GM18517 (cell line): ENCODE measurements around the gene CREBBP.

ENCODE experiments used
- ATAC-seq: cut with Tn5 transposase; IDR thresholded peaks from one replicate; pipeline ENCODE4 v1.9.1; 2021; ENCODE audit warnings: mild to moderate bottlenecking, moderate library complexity; ENCODE audit not compliant: unreplicated experiment

CREBBP gene

GRCh38 chr16:3879887-3880564, 487 bp downstream of the CREBBP start:
- ATAC-seq, result no peak

GRCh38 chr16:3879258-3879886, 1.1 kb downstream of the CREBBP start:
- ATAC-seq, result no peak

DNA sequence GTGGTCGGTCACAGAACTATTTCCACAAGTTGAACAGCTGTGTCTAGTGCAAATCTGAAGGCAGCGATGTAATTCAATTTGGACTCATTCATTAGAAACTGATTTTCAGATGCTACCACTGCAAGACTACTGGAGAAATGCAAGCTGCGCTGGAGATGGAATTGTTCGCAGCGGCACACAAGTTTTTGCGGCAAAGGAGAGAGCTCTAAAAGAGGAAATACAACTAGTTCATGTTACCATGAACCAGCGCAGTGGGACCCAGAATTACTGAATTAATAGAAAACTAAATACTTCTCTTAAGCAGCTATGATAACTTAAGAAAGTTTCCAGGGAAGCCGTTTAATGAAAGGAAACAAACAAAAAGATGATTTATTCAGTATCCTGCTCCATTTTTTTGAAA, 1.9 kb downstream of the CREBBP start:
- ATAC-seq, result no peak

DNA sequence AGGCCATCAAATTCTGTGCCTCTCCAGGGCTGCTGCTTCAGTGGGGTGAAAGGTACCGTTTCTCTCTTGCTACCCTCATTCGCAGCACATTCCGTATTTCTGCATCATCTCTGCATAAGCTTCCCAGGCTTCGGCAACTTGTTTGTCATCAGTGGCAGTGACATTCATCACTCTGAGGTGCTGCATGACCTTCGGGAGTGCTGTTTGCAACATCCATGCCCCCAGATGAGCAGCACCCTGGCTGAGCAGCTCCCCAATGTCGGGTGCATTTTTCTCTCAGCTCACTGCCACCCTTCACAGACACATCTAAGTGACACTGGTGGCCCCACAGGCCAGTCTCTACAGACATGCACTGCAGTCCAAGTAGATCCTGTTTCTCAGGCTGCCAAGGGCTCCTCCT, 3.8 kb downstream of the CREBBP start:
- no peak for ATAC-seq

GRCh38 chr16:3876160-3876559, 4.4 kb downstream of the CREBBP start:
- ATAC-seq, result no peak

DNA sequence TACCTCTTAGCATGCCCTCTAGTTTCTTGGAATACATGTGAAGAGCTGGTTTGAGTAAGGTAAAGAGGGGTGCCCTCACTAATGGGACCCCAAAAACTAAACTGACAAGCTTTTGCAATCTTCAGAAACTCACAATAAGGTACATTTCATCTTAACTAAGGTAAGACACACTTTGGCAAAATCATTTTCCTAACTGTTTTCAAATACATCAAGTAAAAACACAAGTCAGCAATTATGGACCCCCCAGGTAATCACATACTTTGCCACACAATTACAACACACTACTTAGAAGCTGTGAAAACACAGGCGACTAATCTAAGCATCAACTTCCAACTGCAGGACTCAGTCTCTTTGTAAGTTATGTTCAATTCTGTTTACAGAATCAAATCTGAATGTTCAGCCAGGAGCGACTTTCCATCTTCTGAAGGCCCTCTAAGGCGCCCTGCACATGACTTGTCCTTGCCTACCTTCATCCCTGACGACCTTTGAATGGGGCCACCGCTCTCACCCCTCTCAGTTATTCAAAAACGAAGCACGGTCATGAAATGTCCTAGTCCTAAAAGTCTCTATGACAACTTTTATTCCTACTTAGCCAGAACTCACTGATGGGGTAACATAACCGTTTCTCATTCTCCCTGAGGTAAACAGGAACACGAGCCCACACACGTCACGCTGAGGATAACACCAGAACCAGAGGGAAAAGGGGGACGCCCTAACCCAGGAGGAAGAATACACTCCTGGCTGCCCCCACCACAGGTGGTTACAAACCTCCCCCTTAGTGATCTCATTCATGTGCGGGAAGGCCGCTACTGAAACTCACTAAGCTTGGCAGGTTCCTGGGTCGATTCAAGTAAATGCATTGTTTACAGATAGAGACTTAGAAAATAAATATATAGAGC, 5.5 kb downstream of the CREBBP start:
- ATAC-seq, result no peak

DNA sequence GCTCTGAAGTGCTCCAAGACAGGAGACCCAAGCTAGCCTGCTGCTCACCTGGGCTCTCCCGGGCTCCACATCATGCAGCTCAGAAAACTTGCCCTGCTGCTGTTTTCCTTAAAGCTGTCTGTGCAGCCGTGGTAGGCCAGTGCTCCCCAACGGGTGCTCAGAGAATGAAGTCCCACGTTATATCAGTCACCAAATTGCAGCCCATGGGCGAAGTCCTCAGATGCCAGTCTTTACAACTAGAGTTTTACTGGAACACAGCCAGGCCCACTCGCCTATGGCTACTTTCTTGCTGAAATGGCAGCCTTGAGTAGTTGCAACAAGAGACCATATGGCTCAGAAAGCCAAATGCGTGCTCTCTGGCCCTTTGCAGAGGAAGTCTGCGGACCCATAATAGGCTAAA, 6.3 kb downstream of the CREBBP start:
- no peak for ATAC-seq

DNA sequence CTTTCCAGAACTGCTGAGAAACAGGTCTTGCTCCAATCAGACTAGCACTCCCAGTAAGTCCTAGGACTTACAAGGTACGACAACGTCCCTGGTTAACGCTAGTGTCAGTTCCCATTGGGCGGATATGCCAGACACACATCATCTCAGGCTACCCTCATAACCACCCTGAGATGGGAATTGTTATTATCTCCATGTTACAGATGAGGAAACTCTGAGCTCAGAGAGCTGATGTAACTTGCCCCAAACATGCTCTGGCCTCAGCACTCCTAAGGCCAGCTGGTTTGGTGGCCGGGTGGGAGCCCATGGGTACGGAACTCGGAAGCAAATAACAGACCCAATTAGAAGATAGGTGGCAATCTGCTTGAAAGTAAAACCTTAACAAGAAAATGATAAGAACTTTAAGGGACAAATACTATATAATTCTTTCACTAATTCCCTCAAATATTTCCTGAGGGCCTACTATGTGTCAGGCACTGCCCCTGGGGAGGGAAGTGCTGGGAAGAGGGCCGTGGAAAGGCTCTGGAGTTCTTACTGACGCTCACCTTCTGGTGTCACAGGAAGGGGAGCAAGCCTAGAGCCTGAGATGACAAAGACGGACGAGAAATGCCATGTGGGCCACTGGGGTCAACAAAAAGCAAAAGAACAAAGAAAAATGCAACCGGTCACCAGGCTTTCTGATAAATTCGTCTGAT, 6.9 kb downstream of the CREBBP start:
- ATAC-seq, result no peak

GRCh38 chr16:3872216-3872895, 8.2 kb downstream of the CREBBP start:
- no peak for ATAC-seq

DNA sequence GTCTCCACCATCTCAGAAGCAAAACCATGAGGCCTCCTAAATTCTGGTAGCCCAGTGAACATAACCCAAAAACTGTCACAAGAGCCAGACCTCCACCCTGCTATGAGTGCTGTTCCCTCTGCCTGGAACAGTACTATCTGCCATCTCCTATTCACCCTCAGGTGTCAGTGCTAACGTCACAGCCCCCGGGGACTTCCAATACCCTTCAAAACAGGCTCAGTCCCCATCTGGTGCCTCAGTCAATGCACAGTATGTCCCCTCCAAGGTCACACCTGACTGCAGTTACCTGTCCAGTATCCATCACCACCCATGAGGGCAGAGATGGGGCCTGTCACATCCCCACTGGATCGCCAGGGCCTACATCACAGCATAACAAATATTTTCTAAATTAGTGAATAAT, 11.5 kb downstream of the CREBBP start:
- no peak for ATAC-seq

- no peak for ATAC-seq
Observed at GRCh38 chr16:3868556-3868955, 12.0 kb downstream of the CREBBP start.

- no peak for ATAC-seq
Observed at GRCh38 chr16:3866703-3867431, 13.6 kb downstream of the CREBBP start.

DNA sequence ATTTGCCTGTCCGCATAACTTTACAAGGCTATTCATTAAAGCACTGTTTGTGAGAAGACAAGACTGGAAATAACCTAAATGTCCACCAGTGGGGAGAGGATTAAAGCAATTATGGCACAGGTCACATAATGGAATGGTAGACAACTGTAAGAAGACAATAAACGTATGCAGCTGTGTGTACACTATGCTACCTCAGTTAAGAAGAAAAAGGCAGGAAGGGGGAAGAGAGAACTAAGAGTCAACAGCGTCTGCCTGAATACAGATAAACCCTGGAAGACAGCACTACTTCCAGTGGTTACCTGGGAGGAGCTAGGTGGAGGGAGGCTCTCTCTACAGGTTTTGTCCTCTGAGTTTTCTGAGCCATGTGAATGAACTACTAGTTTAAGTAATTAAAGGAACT, 15.3 kb downstream of the CREBBP start:
- ATAC-seq, result no peak

DNA sequence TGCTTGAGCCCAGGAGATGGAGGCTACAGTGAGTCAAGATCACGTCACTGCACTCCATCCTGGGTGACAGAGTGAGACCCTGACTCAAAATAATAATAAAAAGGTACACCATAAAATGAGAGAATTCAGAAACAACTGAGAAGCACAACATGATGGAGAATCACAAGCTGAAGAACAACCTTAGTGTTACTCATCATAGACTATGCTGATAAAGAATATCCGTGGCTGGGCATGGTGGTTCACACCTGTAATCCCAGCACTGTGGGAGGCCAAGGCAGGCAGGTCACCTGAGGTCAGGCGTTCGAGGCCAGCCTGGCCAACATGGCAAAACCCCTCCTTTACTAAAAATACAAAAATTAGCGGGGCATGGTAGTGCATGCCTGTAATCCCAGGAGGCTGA, 16.0 kb downstream of the CREBBP start:
- ATAC-seq, result no peak

DNA sequence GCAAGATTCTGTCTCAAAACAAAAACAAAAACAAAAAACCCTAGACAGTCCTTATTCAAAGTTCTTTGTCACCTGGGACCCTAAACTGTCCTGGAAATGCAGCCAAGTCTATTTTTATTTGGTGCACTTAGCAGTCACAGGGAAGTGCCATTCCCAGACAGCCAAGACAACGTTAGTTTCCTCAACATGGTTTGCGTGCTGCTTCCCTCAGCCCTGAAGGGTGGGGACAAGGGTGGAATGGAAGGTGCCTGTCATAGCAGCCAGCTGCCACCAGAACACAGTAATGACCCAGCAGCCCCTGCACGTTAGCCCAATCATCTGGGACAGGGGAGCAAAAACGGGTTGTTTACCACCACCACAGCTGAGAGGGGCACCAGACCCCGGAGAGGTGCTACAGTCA, 16.9 kb downstream of the CREBBP start:
- ATAC-seq, result no peak

DNA sequence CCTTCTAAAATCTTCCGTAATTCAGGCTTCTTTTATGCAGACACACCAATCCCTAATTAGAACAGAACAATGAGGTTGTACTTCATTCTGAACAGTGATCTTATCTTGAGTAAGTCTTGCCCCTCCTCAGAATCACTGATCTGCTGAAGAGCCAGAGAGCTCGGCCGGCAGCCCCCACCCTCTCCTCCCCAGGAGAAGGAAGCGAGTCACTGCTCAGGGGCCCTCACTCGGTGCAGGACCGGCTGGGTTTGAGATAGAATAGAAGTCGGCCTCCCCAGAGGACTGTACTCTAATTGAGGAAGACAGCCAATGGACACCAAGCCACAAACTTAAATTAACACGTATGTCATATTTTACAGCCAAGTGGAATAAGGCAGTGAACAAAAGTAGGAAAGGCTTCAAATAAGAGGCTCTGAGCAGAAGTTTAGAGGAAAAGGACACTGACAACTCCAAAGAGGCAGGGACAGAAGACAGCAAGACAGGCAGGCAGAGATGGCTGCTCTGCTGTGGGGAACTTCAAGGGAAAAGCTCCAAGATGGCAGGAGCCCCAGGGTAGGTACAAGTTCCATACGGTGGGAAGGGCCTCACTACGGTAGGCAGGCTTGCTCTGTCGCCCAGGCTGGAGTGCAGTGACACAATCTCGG, 18.6 kb downstream of the CREBBP start:
- no peak for ATAC-seq

- no peak for ATAC-seq
Observed at GRCh38 chr16:3859889-3860288, 20.6 kb downstream of the CREBBP start.

DNA sequence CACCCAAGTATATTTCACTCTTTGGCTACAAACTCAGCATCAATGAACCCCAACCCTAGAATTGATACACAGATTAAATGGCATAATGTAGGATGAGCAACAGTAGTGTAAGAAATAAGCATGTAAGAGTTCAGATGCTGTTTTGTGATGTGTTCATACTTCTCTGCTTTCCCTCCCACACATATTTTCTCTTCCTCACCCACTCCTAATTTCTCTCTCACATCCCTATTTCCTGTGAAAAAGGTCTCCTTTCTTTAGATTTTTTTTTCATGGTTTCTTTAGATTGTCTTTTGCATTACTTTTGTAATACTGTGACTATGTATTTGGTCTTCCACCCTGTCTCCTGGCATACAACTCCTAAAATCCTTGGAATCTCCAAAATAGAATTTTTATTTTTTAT, 21.7 kb downstream of the CREBBP start:
- no peak for ATAC-seq

- ATAC-seq, result peak; percentile 48
Observed at GRCh38 chr16:3857189-3858043, 23.1 kb downstream of the CREBBP start.
